Superior temporal gyrus (tissue), 1 donor: ENCODE data around the gene OBSL1.

Experiments
- DNase-seq: peaks from one replicate; pipeline ENCODE4 v3.0.0-alpha.2; 2016; ENCODE audit errors: extremely low spot score

The OBSL1 gene

GRCh38 chr2:219596954-219597551 is 25.7 kb upstream of the OBSL1 start:
- DNase-seq, result peak; percentile 55

DNA sequence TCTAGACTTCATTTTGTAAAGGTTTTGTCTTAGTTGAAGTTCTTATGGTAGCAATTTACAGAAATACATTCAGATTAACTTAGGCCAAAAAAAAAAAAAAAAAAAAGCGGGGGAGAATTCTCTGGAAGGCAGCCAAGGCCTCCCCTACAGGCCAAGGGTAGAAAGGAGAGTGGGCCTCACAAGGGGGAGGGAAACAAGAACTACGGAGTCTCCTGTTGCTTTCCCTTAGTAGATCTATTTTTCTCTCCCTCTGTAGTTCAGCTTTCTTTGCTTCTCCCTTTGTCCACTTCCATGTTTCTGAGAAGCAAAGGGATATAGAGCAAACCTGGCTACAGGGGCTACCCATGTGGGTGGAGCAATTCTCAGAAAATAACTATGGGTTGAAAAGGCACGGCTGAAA is 23.9 kb upstream of the OBSL1 start:
- DNase-seq, result no peak

- no peak for DNase-seq
Measured at GRCh38 chr2:219593154-219593553, 21.8 kb upstream of the OBSL1 start.

- no peak for DNase-seq
Measured at GRCh38 chr2:219592736-219593135, 21.4 kb upstream of the OBSL1 start.

DNA sequence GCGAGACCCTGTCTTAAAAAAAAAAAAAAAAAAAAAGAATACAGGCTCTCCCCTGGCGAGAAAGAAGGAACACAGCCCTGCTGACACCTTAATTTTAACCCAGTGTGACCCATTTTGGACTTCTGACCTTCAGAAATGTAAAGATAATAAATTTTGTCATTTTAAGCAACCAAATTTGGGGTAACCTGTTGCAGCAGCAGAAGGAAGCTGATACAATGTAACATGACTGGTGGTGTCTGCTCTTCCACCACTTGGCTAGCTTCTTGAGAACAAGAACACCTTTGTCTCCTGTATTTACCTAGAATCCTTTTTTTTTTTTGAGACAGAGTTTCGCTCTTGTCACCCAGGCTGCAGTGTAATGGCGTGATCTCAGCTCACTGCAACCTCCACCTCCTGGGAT is 19.8 kb upstream of the OBSL1 start:
- DNase-seq, result no peak

- DNase-seq, result no peak
Measured at GRCh38 chr2:219581346-219581745, 10.0 kb upstream of the OBSL1 start.

GRCh38 chr2:219578811-219579613 is 7.7 kb upstream of the OBSL1 start:
- DNase-seq, result no peak

GRCh38 chr2:219576505-219577388 is 5.4 kb upstream of the OBSL1 start:
- peak; percentile 11 for DNase-seq

DNA sequence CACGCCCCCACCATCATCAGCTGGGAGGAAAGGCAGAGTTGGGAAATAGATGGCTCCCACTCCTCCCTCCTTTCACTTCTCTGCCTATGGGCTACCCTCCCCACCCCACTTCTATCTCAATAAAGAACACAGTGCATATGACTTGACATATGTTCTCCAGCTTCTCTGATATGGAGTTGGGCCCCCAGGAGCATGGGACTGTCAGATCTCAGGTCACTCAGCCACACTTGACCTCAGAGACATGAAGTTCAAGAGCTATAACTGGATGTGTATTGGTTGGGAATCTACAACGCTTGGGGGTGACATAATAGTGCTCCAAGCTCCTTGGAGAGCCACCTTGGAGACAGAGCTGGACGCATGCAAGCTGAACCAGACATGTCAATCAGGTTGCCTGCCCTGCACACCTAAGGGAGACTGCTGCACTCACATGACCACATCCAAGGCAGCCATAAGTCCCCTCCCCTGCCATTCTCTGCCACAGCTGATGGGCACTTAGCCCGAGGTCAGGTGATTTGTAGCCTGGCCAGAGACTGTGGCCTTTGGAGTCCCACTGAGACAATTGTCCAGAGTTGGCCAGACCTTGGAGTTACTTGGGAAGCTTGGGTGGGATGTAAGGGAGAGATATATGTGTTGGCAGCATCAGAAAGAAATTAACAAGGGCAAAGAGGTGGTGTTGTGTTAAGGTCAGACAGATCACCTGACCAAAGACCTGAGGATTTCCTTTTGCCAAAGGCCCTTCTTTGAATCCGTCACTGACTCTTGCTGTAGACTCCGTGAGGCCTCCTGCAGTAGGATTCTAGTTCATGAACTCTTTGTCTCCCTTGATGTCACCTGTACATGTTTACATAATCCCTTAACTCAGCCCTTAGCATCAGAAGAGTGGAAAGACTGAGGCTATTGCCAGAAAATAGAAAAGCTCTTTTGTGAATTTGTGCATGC is 4.5 kb upstream of the OBSL1 start:
- DNase-seq, result no peak

DNA sequence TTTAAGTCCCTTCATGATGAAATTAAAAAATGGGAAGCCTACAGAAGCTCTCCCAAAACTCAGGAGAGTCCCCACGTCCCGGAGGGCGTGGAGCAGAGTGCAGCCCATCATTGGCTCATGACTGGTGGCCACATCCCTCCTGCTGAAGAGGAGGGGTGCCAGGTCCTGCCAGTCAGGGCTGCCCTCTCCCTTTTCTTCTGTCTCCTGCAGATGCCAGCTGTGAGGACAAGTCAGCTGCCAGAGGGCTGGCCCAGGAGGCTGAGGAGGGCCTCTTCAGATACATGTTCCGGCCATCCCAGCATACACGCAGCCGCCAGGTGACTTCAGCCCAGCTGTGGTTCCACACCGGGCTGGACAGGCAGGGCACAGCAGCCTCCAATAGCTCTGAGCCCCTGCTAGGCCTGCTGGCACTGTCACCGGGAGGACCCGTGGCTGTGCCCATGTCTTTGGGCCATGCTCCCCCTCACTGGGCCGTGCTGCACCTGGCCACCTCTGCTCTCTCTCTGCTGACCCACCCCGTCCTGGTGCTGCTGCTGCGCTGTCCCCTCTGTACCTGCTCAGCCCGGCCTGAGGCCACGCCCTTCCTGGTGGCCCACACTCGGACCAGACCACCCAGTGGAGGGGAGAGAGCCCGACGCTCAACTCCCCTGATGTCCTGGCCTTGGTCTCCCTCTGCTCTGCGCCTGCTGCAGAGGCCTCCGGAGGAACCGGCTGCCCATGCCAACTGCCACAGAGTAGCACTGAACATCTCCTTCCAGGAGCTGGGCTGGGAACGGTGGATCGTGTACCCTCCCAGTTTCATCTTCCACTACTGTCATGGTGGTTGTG is 3.4 kb upstream of the OBSL1 start:
- DNase-seq, result no peak

DNA sequence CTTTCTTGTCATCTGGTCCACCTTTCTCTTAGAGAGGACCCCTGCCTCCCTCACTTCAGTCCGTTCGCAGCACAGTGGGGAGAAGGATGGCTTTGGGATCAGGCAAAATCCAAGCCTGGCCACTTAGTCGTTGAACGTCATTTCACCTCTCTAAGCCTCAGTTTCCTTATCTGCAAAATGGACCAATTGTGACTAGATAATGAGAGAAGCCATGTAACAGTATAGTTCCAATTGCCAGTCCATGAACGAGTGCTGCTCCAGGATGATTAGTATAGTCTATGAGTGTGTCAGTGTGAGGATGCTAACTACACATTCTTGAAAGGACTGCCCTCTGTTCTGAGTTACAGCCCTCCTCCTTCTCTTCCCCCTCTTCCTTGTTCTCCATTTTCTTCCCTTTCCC is 1.8 kb upstream of the OBSL1 start:
- DNase-seq, result no peak

- no peak for DNase-seq
Measured at GRCh38 chr2:219572237-219573001, 1.1 kb upstream of the OBSL1 start, which contains the start of gene INHA. TSS of gene INHA (plus strand) at chr2:219572310. CDS start at chr2:219572375, 65 bp downstream.

GRCh38 chr2:219570924-219571310 is 422 bp downstream of the OBSL1 start:
- no peak for DNase-seq

DNA sequence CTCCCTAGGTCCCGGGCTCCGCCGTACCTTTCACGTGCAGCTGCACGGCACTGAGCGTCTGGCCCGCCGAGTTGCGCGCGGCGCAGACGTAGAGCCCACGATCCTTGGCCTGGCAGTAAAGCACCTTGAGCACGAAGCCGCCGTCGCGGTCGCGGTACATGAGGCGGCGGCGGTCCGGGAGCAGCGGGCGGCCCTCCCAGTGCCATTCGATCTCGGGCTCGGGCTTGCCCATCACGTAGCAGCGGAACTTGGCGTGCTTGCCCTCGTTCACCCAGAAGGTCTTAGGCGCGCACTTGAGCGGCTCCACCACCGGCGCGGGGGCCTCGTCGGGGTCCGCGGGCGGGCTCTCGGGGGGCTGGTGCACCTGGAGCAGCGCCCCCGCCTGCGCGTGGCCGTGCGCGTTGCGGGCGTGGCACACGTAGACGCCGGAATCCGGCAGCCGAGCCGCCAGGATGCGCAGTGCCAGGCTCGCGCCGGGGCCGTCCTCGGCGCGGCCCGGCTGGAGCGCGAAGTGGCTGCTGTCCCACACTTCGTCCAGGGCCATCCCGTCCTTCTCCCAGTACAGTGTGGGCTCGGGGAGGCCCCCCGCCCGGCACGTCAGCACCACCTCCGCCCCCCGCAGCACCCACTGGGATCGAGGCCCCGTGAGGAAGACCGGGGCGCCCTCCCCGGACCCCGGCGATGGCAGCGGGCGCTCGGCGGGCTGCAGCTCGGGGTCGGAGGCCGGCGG is 980 bp downstream of the OBSL1 start:
- DNase-seq, result no peak

GRCh38 chr2:219569635-219570034 is 1.7 kb downstream of the OBSL1 start:
- DNase-seq, result no peak

GRCh38 chr2:219569041-219569440 is 2.3 kb downstream of the OBSL1 start:
- DNase-seq, result no peak

DNA sequence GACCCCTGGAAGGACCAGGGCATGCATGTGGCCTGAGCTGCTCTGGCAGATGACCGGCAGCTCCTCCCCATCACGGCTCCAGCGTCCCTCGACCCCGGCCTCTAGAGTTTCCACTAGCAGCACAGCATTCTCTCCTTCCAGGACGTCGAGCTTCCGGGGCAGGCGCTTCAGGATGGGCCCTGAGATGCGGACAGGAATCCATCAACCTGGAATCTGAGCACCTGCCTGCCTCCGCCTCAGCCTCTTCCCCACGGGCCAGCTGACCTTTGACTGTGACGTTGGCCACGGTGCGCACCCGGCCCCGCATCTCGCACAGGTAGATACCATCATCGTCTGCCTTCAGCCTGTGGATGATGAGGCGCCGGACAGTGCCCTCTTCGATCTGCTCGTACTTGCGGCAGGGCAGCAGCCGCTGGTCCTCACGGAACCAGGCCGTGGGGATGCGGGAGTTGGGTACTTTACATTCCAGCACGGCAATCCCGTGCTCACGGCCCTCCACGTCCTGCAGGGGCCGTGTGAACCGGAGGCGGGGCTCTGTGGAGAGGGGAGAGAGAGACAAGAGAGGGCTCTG is 3.5 kb downstream of the OBSL1 start:
- no peak for DNase-seq

- DNase-seq, result no peak
Measured at GRCh38 chr2:219567131-219567530, 4.2 kb downstream of the OBSL1 start.

GRCh38 chr2:219566640-219567039 is 4.7 kb downstream of the OBSL1 start:
- DNase-seq, result no peak
